ENCODE measurements around the gene FXYD2. TPM values are rescaled to one million over a fixed set of nuclear protein-coding genes. Genes with fewer than 3 reads are reported as not detected.
"Not testable (repeated sequence)": the region's sequence is repeated elsewhere in the genome, so short reads cannot be mapped to it uniquely, and the experiment has no call there.

FXYD2 gene
- total RNA-seq, 4 donors from 2014 or later = 0.50 to 3.0 (median 1.2) TPM

- Histone ChIP-seq H3K27ac (no peak overlapping the region), H3K4me3 (no peak overlapping the region), H3K9me3 (no peaks in the 10 kb centered on the region), H3K27me3 (no peaks in the 10 kb centered on the region), H3K4me1 (peaks cover 0 to 61% (median 9%) of the 10 kb centered on the region in 3 donors), H3K36me3 (no peaks in the 10 kb centered on the region)
- ATAC-seq = no peak
- WGBS, 2 donors (ENCODE audit: low coverage in 1 of 2) = 70 to 77% methylated on average over 6 to 10 of the region's 11 CpGs
- TF ChIP-seq CTCF (IDR thresholded peaks at IDR 0.05) (no peak), EP300 (IDR thresholded peaks at IDR 0.05) (no peak), POLR2AphosphoS5 (IDR thresholded peaks at IDR 0.05) (no peak), POLR2A (IDR thresholded peaks at IDR 0.05) (no peak)
These were observed 43.5 kb upstream of the FXYD2 start for GRCh38 chr11:117868088-117868487.

- ATAC-seq = no peak
- peaks cover 0 to 61% (median 17%) of the 10 kb centered on the region in 3 donors for H3K4me1 ChIP-seq
- H3K36me3 ChIP-seq = no peaks in the 10 kb centered on the region
- H3K27ac ChIP-seq = peak overlapping the region in 1 of 4 donors; percentile 29
- 27 to 67% methylated on average over 1 to 3 of the region's 5 CpGs for WGBS, 2 donors (ENCODE audit: low coverage in 1 of 2)
- TF ChIP-seq CTCF (IDR thresholded peaks at IDR 0.05) (no peak), POLR2AphosphoS5 (IDR thresholded peaks at IDR 0.05) (no peak), POLR2A (IDR thresholded peaks at IDR 0.05) (no peak), EP300 (IDR thresholded peaks at IDR 0.05) (no peak)
- H3K4me3 ChIP-seq = no peak overlapping the region
- H3K9me3 ChIP-seq = no peaks in the 10 kb centered on the region
- no peaks in the 10 kb centered on the region for H3K27me3 ChIP-seq
These were observed 42.0 kb upstream of the FXYD2 start for GRCh38 chr11:117866526-117866925.

- H3K36me3 ChIP-seq, ATAC-seq, H3K9me3 ChIP-seq, H3K27me3 ChIP-seq, H3K27ac ChIP-seq, H3K4me3 ChIP-seq: not testable (repeated sequence)
- peaks cover 0 to 61% (median 17%) of the 10 kb centered on the region in 3 donors for H3K4me1 ChIP-seq
- WGBS, 2 donors (ENCODE audit: low coverage in 1 of 2) = 96 to 97% methylated on average over 5 to 9 of the region's 13 CpGs
These were observed 41.0 kb upstream of the FXYD2 start for GRCh38 chr11:117865546-117865945.

- ATAC-seq = no peak
- 82 to 86% methylated on average over 1 of the region's 1 CpG for WGBS, 2 donors (ENCODE audit: low coverage in 1 of 2)
- H3K27me3 ChIP-seq = no peaks in the 10 kb centered on the region
- no peak for TF ChIP-seq EP300 (IDR thresholded peaks at IDR 0.05)
- no peak for TF ChIP-seq CTCF (IDR thresholded peaks at IDR 0.05)
- TF ChIP-seq POLR2A (IDR thresholded peaks at IDR 0.05) = no peak
- no peak for TF ChIP-seq POLR2AphosphoS5 (IDR thresholded peaks at IDR 0.05)
- peaks cover 0 to 61% (median 8%) of the 10 kb centered on the region in 3 donors for H3K4me1 ChIP-seq
- no peak overlapping the region for H3K27ac ChIP-seq
- H3K4me3 ChIP-seq = no peak overlapping the region
- no peaks in the 10 kb centered on the region for H3K36me3 ChIP-seq
- no peaks in the 10 kb centered on the region for H3K9me3 ChIP-seq
These were observed 38.8 kb upstream of the FXYD2 start for GRCh38 chr11:117863383-117863782.

GRCh38 chr11:117862753-117863152, 38.2 kb upstream of the FXYD2 start:
- ATAC-seq = no peak
- 100% methylated on average over 1 of the region's 1 CpG; no CpG with 5 or more reads in 1 of the 2 donors for WGBS, 2 donors (ENCODE audit: low coverage in 1 of 2)
- H3K36me3 ChIP-seq = no peaks in the 10 kb centered on the region
- no peaks in the 10 kb centered on the region for H3K9me3 ChIP-seq
- no peak for TF ChIP-seq POLR2A (IDR thresholded peaks at IDR 0.05)
- no peak for TF ChIP-seq CTCF (IDR thresholded peaks at IDR 0.05)
- no peak for TF ChIP-seq POLR2AphosphoS5 (IDR thresholded peaks at IDR 0.05)
- TF ChIP-seq EP300 (IDR thresholded peaks at IDR 0.05) = no peak
- H3K4me1 ChIP-seq = peaks cover 0 to 67% (median 8%) of the 10 kb centered on the region in 3 donors
- H3K27ac ChIP-seq = peak overlapping the region in 2 of 4 donors; percentile 64 to 75
- H3K4me3 ChIP-seq = no peak overlapping the region
- H3K27me3 ChIP-seq = no peaks in the 10 kb centered on the region
